PFSK-1 (cell line): Measurements from ENCODE around the gene FMO4.

Source experiments
- POLR2AphosphoS5 ChIP-seq: IDR thresholded peaks from 2 replicates; pipeline ENCODE4 v1.6.1; 2012; ENCODE audit warnings: low read depth, mild to moderate bottlenecking, control low read depth, low read length, moderate library complexity
- REST ChIP-seq, 2 experiments: IDR thresholded peaks; 2 replicates each; pipeline versions ENCODE4 v1.6.1 to v1.8.0; 2011 to 2012; ENCODE audit warnings: low read depth in 2 of 2, low read length in 2 of 2, control low read depth in 1 of 2, inconsistent platforms in 1 of 2, mild to moderate bottlenecking in 1 of 2, moderate library complexity in 1 of 2; ENCODE audit not compliant: insufficient read depth in 1 of 2

GRCh38 chr1:171298696-171299095 is 15.3 kb upstream of the FMO4 start:
- TF ChIP-seq POLR2AphosphoS5 (no peak), REST (IDR thresholded peaks at IDR 0.05; ENCODE audit: insufficient read depth in 1 of 2, low read depth in 2 of 2, low read length in 2 of 2) (no peak)
